Measurements from ENCODE around the gene C16orf54.
"Not testable (repeated sequence)": the region's sequence is repeated elsewhere in the genome, so short reads cannot be mapped to it uniquely, and the experiment has no call there.

Gene C16orf54

GRCh38 chr16:29783094-29783953 is 37.5 kb upstream of the C16orf54 start:
- H3K36me3 ChIP-seq (ENCODE audit: control insufficient read depth in 1 of 2, insufficient read depth in 2 of 2, low read length in 2 of 2); H3K27ac ChIP-seq (ENCODE audit: low read length); H3K4me3 ChIP-seq (ENCODE audit: low read depth in 1 of 2, low read length in 2 of 2); H3K4me1 ChIP-seq (ENCODE audit: control insufficient read depth in 1 of 2, insufficient read depth in 2 of 2, low read length in 2 of 2); H3K9me3 ChIP-seq (ENCODE audit: control insufficient read depth in 1 of 2, low read length in 2 of 2); H3K27me3 ChIP-seq (ENCODE audit: low read depth, low read length): not testable (repeated sequence)

- H3K27me3 ChIP-seq (ENCODE audit: low read depth, low read length) = no peaks in the 10 kb centered on the region
- no peaks in the 10 kb centered on the region for H3K4me1 ChIP-seq (ENCODE audit: control insufficient read depth in 1 of 2, insufficient read depth in 2 of 2, low read length in 2 of 2)
- no peaks in the 10 kb centered on the region for H3K36me3 ChIP-seq (ENCODE audit: control insufficient read depth in 1 of 2, insufficient read depth in 2 of 2, low read length in 2 of 2)
- no peak overlapping the region for H3K4me3 ChIP-seq (ENCODE audit: low read depth in 1 of 2, low read length in 2 of 2)
- no peaks in the 10 kb centered on the region for H3K9me3 ChIP-seq (ENCODE audit: control insufficient read depth in 1 of 2, low read length in 2 of 2)
- H3K27ac ChIP-seq (ENCODE audit: low read length) = no peak overlapping the region
Measured at GRCh38 chr16:29779474-29779873, 33.7 kb upstream of the C16orf54 start.

- no peaks in the 10 kb centered on the region for H3K9me3 ChIP-seq (ENCODE audit: control insufficient read depth in 1 of 2, low read length in 2 of 2)
- H3K27ac ChIP-seq (ENCODE audit: low read length) = no peak within 1 kb of the TSS
- H3K36me3 ChIP-seq (ENCODE audit: control insufficient read depth in 1 of 2, insufficient read depth in 2 of 2, low read length in 2 of 2) = no peaks in the 10 kb centered on the region
- H3K4me1 ChIP-seq (ENCODE audit: control insufficient read depth in 1 of 2, insufficient read depth in 2 of 2, low read length in 2 of 2) = no peaks in the 10 kb centered on the region
- no peaks in the 10 kb centered on the region for H3K27me3 ChIP-seq (ENCODE audit: low read depth, low read length)
- H3K4me3 ChIP-seq (ENCODE audit: low read depth in 1 of 2, low read length in 2 of 2) = no peak within 1 kb of the TSS
Measured at GRCh38 chr16:29777576-29778350, 32.0 kb upstream of the C16orf54 start, which contains the start of gene ZG16. Gene ZG16, plus strand, starts transcription at chr16:29778256. Its CDS starts 1,011 bp downstream, at chr16:29779267.

GRCh38 chr16:29775742-29776408 is 30.1 kb upstream of the C16orf54 start:
- Histone ChIP-seq H3K27ac (ENCODE audit: low read length) (no peak overlapping the region), H3K36me3 (ENCODE audit: control insufficient read depth in 1 of 2, insufficient read depth in 2 of 2, low read length in 2 of 2) (no peaks in the 10 kb centered on the region), H3K9me3 (ENCODE audit: control insufficient read depth in 1 of 2, low read length in 2 of 2) (no peaks in the 10 kb centered on the region), H3K4me3 (ENCODE audit: low read depth in 1 of 2, low read length in 2 of 2) (no peak overlapping the region), H3K27me3 (ENCODE audit: low read depth, low read length) (no peaks in the 10 kb centered on the region), H3K4me1 (ENCODE audit: control insufficient read depth in 1 of 2, insufficient read depth in 2 of 2, low read length in 2 of 2) (no peaks in the 10 kb centered on the region)

GRCh38 chr16:29774730-29775129 is 28.9 kb upstream of the C16orf54 start:
- H3K36me3 ChIP-seq (ENCODE audit: control insufficient read depth in 1 of 2, insufficient read depth in 2 of 2, low read length in 2 of 2) = no peaks in the 10 kb centered on the region
- H3K27me3 ChIP-seq (ENCODE audit: low read depth, low read length) = no peaks in the 10 kb centered on the region
- no peak overlapping the region for H3K4me3 ChIP-seq (ENCODE audit: low read depth in 1 of 2, low read length in 2 of 2)
- H3K4me1 ChIP-seq (ENCODE audit: control insufficient read depth in 1 of 2, insufficient read depth in 2 of 2, low read length in 2 of 2) = no peaks in the 10 kb centered on the region
- no peak overlapping the region for H3K27ac ChIP-seq (ENCODE audit: low read length)
- H3K9me3 ChIP-seq (ENCODE audit: control insufficient read depth in 1 of 2, low read length in 2 of 2) = no peaks in the 10 kb centered on the region

GRCh38 chr16:29772330-29772729 is 26.5 kb upstream of the C16orf54 start:
- not testable (repeated sequence) for H3K4me1 ChIP-seq (ENCODE audit: control insufficient read depth in 1 of 2, insufficient read depth in 2 of 2, low read length in 2 of 2); H3K4me3 ChIP-seq (ENCODE audit: low read depth in 1 of 2, low read length in 2 of 2); H3K27me3 ChIP-seq (ENCODE audit: low read depth, low read length); H3K9me3 ChIP-seq (ENCODE audit: control insufficient read depth in 1 of 2, low read length in 2 of 2); H3K27ac ChIP-seq (ENCODE audit: low read length); H3K36me3 ChIP-seq (ENCODE audit: control insufficient read depth in 1 of 2, insufficient read depth in 2 of 2, low read length in 2 of 2)

- H3K9me3 ChIP-seq (ENCODE audit: control insufficient read depth in 1 of 2, low read length in 2 of 2) = no peaks in the 10 kb centered on the region
- H3K27ac ChIP-seq (ENCODE audit: low read length) = no peak overlapping the region
- no peaks in the 10 kb centered on the region for H3K27me3 ChIP-seq (ENCODE audit: low read depth, low read length)
- no peak overlapping the region for H3K4me3 ChIP-seq (ENCODE audit: low read depth in 1 of 2, low read length in 2 of 2)
- no peaks in the 10 kb centered on the region for H3K4me1 ChIP-seq (ENCODE audit: control insufficient read depth in 1 of 2, insufficient read depth in 2 of 2, low read length in 2 of 2)
- H3K36me3 ChIP-seq (ENCODE audit: control insufficient read depth in 1 of 2, insufficient read depth in 2 of 2, low read length in 2 of 2) = no peaks in the 10 kb centered on the region
Measured at GRCh38 chr16:29770250-29770929, 24.6 kb upstream of the C16orf54 start.

- no peaks in the 10 kb centered on the region for H3K4me1 ChIP-seq (ENCODE audit: control insufficient read depth in 1 of 2, insufficient read depth in 2 of 2, low read length in 2 of 2)
- H3K27ac ChIP-seq (ENCODE audit: low read length) = no peak overlapping the region
- no peak overlapping the region for H3K4me3 ChIP-seq (ENCODE audit: low read depth in 1 of 2, low read length in 2 of 2)
- no peaks in the 10 kb centered on the region for H3K36me3 ChIP-seq (ENCODE audit: control insufficient read depth in 1 of 2, insufficient read depth in 2 of 2, low read length in 2 of 2)
- no peaks in the 10 kb centered on the region for H3K27me3 ChIP-seq (ENCODE audit: low read depth, low read length)
- no peaks in the 10 kb centered on the region for H3K9me3 ChIP-seq (ENCODE audit: control insufficient read depth in 1 of 2, low read length in 2 of 2)
Measured at GRCh38 chr16:29769507-29769906, 23.7 kb upstream of the C16orf54 start.

- no peaks in the 10 kb centered on the region for H3K9me3 ChIP-seq (ENCODE audit: control insufficient read depth in 1 of 2, low read length in 2 of 2)
- H3K4me3 ChIP-seq (ENCODE audit: low read depth in 1 of 2, low read length in 2 of 2) = no peak overlapping the region
- no peaks in the 10 kb centered on the region for H3K36me3 ChIP-seq (ENCODE audit: control insufficient read depth in 1 of 2, insufficient read depth in 2 of 2, low read length in 2 of 2)
- no peaks in the 10 kb centered on the region for H3K4me1 ChIP-seq (ENCODE audit: control insufficient read depth in 1 of 2, insufficient read depth in 2 of 2, low read length in 2 of 2)
- no peaks in the 10 kb centered on the region for H3K27me3 ChIP-seq (ENCODE audit: low read depth, low read length)
- no peak overlapping the region for H3K27ac ChIP-seq (ENCODE audit: low read length)
Measured at GRCh38 chr16:29767062-29767461, 21.3 kb upstream of the C16orf54 start.

- no peaks in the 10 kb centered on the region for H3K4me1 ChIP-seq (ENCODE audit: control insufficient read depth in 1 of 2, insufficient read depth in 2 of 2, low read length in 2 of 2)
- H3K4me3 ChIP-seq (ENCODE audit: low read depth in 1 of 2, low read length in 2 of 2) = no peak overlapping the region
- no peaks in the 10 kb centered on the region for H3K27me3 ChIP-seq (ENCODE audit: low read depth, low read length)
Measured at GRCh38 chr16:29766571-29766970, 20.8 kb upstream of the C16orf54 start.

More at GRCh38 chr16:29766571-29766970, 20.8 kb upstream of the C16orf54 start:
- Histone ChIP-seq H3K27ac (ENCODE audit: low read length) (no peak overlapping the region), H3K9me3 (ENCODE audit: control insufficient read depth in 1 of 2, low read length in 2 of 2) (no peaks in the 10 kb centered on the region), H3K36me3 (ENCODE audit: control insufficient read depth in 1 of 2, insufficient read depth in 2 of 2, low read length in 2 of 2) (no peaks in the 10 kb centered on the region)
